NCI-H748 (cell line): ENCODE results near the gene EFNA4.
A peak's percentile ranks its signal among the peaks of the same experiment; 100 is the strongest.

Source experiments
- DNase-seq: peaks from one replicate; lab custom pipeline; 2025; ENCODE audit not compliant: unreplicated experiment; lab: John Stamatoyannopoulos, UW

Gene EFNA4

DNA sequence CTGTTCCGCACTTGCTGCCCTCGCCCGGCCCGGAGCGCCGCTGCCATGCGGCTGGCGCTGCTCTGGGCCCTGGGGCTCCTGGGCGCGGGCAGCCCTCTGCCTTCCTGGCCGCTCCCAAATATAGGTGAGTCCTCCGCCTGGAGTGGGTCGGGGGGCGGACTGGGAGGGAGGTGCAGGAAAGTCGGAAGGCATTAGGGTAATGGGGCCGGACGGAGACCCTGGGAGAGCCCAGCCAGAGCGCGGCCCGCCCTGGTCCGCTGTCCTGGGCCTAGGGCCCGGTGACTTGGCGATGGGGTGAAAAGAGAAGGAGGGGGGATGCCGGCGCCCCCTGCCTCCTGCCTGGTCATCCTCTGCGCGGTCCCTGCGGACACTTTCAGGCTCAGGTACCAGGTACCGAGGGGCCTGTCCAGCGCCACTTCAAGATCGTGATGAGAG is 12.2 kb upstream of the EFNA4 start:
- no peak for DNase-seq

GRCh38 chr1:155051777-155052398 is 11.7 kb upstream of the EFNA4 start:
- peak; percentile 52 for DNase-seq

GRCh38 chr1:155052439-155053395 is 10.8 kb upstream of the EFNA4 start:
- DNase-seq, result peak; percentile 39

GRCh38 chr1:155053531-155054105 is 9.9 kb upstream of the EFNA4 start:
- no peak for DNase-seq

DNA sequence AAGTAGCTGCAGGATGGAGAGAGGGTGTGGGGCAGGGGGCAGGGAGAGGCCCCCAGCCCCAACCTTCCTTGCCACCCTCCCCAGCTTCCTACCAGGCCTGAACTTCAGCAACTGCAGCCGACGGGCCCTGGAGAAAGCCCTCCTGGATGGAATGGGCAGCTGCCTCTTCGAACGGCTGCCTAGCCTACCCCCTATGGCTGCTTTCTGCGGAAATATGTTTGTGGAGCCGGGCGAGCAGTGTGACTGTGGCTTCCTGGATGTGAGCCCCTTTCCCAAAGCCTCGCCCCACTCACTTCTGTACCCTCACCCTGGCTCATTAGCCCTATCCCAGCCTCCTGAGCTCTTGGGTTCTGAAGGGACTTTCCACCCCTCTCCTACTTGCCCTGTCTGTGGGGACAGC is 6.4 kb upstream of the EFNA4 start:
- no peak for DNase-seq

- DNase-seq, result no peak
Observed at GRCh38 chr1:155057788-155058211, 5.7 kb upstream of the EFNA4 start.

- no peak for DNase-seq
Observed at GRCh38 chr1:155060736-155061135, 2.8 kb upstream of the EFNA4 start.

- DNase-seq, result peak; percentile 94
Observed at GRCh38 chr1:155061381-155062150, 2.0 kb upstream of the EFNA4 start.

DNA sequence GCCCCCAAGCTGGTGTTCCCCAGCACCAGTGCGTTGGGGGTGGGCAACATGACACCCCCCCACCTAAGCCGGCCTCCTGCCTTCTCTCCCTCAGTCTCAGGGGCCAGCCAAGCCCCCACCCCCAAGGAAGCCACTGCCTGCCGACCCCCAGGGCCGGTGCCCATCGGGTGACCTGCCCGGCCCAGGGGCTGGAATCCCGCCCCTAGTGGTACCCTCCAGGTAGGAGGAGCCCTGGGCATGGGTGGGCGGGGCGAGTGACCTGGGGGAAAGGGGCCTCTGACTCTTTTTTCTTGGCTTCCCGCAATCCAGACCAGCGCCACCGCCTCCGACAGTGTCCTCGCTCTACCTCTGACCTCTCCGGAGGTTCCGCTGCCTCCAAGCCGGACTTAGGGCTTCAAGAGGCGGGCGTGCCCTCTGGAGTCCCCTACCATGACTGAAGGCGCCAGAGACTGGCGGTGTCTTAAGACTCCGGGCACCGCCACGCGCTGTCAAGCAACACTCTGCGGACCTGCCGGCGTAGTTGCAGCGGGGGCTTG is 1.3 kb upstream of the EFNA4 start:
- peak; percentile 68 for DNase-seq

- DNase-seq, result peak; percentile 84
Observed at GRCh38 chr1:155062702-155063411, 683 bp upstream of the EFNA4 start.

DNA sequence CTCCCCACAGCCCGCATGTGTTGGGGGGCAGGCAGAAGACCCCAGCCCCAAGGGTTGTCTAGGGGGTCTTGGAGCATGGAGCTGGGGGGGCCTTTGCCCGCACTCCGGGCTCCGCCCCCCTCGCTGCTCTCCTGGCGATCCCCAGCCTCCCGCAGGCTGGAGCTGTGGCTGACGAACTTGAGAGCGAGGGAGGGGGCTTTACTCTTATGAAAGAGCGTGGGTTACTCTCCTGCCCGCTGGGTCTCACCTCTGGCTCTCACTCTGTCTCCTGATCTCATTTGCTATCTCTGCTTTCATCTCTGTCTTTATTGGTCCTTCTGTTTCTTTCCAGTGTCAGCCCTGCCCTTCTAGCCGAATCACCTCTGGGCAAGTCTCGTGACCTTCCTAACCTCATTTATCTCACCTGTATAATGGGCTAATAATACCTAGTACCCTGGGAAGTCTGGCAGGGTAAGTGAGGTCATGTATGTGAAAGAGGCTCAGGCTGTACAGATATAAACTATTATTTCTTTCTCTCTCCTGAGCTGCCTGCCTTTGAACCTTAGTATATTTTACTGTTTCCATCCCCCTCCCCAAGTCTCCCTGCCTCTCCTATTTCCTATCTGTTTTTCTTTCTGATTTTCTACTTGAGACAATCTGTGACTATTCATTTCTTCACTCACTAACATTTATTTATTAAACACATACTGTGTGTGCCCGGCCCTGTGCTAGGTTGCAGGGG is 731 bp downstream of the EFNA4 start:
- peak; percentile 66 for DNase-seq

- no peak for DNase-seq
Observed at GRCh38 chr1:155064832-155065429, 1.4 kb downstream of the EFNA4 start.

DNA sequence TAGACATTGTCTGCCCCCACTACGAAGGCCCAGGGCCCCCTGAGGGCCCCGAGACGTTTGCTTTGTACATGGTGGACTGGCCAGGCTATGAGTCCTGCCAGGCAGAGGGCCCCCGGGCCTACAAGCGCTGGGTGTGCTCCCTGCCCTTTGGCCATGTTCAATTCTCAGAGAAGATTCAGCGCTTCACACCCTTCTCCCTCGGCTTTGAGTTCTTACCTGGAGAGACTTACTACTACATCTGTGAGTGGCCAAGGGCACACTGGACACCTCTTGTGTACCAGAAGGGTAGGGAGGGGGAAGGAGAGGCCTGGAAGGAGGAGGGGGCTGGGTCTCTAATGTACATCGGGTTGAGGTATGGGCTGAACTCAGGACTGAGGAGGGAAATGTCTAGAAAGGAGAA is 3.2 kb downstream of the EFNA4 start:
- DNase-seq, result no peak

GRCh38 chr1:155068599-155068998 is 5.1 kb downstream of the EFNA4 start:
- no peak for DNase-seq

DNA sequence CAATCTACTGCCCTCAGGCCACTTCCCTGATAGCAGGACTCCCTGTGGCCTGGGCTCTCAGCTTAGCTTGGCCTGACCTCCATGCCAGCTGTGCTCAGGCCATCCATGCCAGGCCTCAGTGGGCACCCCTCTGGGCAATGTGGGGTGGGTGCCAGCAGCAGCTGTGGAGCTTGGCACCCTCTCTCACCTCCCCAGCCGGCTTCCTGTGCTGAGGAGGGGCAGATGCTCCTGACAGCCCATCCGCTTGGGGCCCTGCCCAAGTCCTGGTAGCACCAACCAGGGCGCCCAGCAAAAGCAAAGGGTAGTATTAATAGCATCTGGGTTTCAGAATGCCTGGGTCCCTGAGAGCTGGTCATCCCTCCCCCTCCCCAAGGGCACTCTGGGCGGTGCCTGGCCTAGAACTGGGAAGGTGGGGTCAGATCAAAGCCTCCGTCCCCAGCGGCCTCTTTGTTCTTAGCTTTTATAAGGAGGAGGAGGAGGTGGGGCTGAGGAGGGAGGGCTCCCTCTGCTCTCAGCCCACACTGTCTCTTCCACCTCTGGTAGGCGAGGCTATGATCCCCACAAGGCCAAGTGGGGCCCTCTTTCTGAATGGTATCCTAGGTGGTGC is 6.1 kb downstream of the EFNA4 start:
- DNase-seq, result peak; percentile 78

- peak; percentile 78 for DNase-seq
Observed at GRCh38 chr1:155070158-155070621, 6.7 kb downstream of the EFNA4 start.

DNA sequence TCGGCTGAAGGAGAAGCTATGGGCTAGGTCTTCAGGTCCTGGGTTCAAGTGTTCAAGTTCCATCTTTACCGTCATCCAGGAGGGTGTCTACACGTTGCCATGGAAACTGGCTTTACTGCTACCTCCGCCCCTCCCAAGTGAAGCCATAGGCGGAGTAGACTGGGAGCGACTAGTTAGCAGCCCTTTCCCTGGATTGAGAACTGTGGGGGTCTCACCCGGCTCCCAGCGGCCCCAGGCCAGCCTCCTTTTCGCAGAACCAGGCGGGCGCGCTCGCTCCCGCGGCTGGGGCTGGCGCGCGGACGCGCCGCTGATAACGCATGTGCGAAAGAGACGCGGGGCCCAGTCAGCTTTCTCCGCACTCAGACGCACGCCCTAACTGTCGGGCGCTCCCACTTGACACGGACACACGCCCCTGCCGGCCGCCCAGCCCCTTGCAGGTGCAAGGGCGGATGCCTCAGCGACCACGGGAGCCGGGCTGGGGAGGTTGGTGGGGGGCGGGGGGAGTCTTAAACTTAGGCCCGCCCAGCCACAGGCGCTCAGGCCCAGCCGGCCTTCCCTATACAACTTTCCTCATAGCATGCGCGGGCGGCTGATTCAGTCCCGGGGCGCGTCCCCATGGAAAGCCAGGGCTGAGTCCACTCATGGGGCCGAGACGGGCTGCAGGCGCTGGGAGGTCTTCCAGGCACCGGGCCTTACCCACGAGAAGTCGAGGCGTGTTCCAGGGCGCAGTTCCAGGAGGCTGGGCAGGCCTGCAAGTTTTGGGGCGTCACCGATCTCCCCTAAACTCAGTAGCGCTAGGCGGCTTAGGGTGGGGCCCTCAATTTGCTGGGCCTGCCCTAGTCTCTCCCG is 7.4 kb downstream of the EFNA4 start:
- peak; percentile 92 for DNase-seq

GRCh38 chr1:155071701-155072100 is 8.2 kb downstream of the EFNA4 start:
- peak; percentile 63 for DNase-seq
